Suppressor macrophage (primary cell): ENCODE data around the gene PCDHGA3.
"Not testable (repeated sequence)": the region's sequence is repeated elsewhere in the genome, so short reads cannot be mapped to it uniquely, and the experiment has no call there.

Experiments
- DNase-seq, 4 experiments: peaks; one replicate each; pipeline ENCODE4 v3.0.0-alpha.2; 2020 to 2022
- total RNA-seq, 17 experiments: gene quantifications; one replicate each; lab custom pipeline; 2026; ENCODE audit warnings: mixed read lengths in 6 of 17, inconsistent platforms in 3 of 17; lab: John Stamatoyannopoulos, UW

PCDHGA3 gene
- total RNA-seq = 0 to 1.3 (median 0.02) reads per million in 17 experiments

- peak; percentile 9 to 44 (median 24) for DNase-seq
These were observed at the start of gene PCDHGA3 for GRCh38 chr5:141343242-141343952. Gene PCDHGA3 (plus strand): TSS chr5:141343829. CDS start chr5:141344034, 205 bp downstream.

- DNase-seq = no peak
These were observed 45.3 kb upstream of the PCDHGA3 start for GRCh38 chr5:141298376-141298775.

- no peak for DNase-seq
These were observed 39.9 kb upstream of the PCDHGA3 start, which contains the start of gene SLC25A2 for GRCh38 chr5:141303756-141304155. Gene SLC25A2 (minus strand): TSS chr5:141304049. CDS start chr5:141303865, 184 bp downstream.

GRCh38 chr5:141306630-141307029, 37.0 kb upstream of the PCDHGA3 start:
- DNase-seq = no peak

GRCh38 chr5:141313711-141314110, 29.9 kb upstream of the PCDHGA3 start:
- no peak for DNase-seq

- not testable (repeated sequence) for DNase-seq
These were observed 26.7 kb upstream of the PCDHGA3 start for GRCh38 chr5:141316963-141317362.

- no peak for DNase-seq
These were observed 24.4 kb upstream of the PCDHGA3 start for GRCh38 chr5:141319202-141319601.

GRCh38 chr5:141319699-141320098, 23.9 kb upstream of the PCDHGA3 start:
- DNase-seq = no peak

- peak; percentile 96 to 98 (median 97) for DNase-seq
These were observed 23.1 kb upstream of the PCDHGA3 start, which contains the start of gene TAF7 for GRCh38 chr5:141320225-141321169. Gene TAF7 (minus strand): TSS chr5:141320784. CDS start chr5:141320044, 740 bp downstream.

- DNase-seq = no peak
These were observed 21.4 kb upstream of the PCDHGA3 start for GRCh38 chr5:141322261-141322660.

GRCh38 chr5:141326088-141326854, 17.4 kb upstream of the PCDHGA3 start:
- peak; percentile 33 to 56 (median 46) for DNase-seq

- no peak for DNase-seq
These were observed 15.4 kb upstream of the PCDHGA3 start for GRCh38 chr5:141328231-141328630.

- DNase-seq = no peak
These were observed 13.1 kb upstream of the PCDHGA3 start, which contains the start of gene PCDHGA1 for GRCh38 chr5:141330299-141331080. Gene PCDHGA1 (plus strand): TSS chr5:141330514.

GRCh38 chr5:141332571-141332970, 11.1 kb upstream of the PCDHGA3 start:
- not testable (repeated sequence) for DNase-seq

GRCh38 chr5:141338538-141339306, 4.9 kb upstream of the PCDHGA3 start, which contains the start of gene PCDHGA2:
Gene PCDHGA2 (plus strand): TSS chr5:141338760.
- DNase-seq = peak in 1 of 4 experiments; percentile 32

GRCh38 chr5:141340781-141341354, 2.8 kb upstream of the PCDHGA3 start:
- not testable (repeated sequence) for DNase-seq

GRCh38 chr5:141342773-141343172, 856 bp upstream of the PCDHGA3 start:
- DNase-seq = no peak

- DNase-seq = no peak
These were observed 379 bp downstream of the PCDHGA3 start for GRCh38 chr5:141343953-141344463.

- DNase-seq = no peak
These were observed 1.7 kb downstream of the PCDHGA3 start for GRCh38 chr5:141345327-141345726.

GRCh38 chr5:141346017-141346416, 2.4 kb downstream of the PCDHGA3 start:
- not testable (repeated sequence) for DNase-seq
